IMR-90 (cell line): ENCODE measurements around the gene PRPS1.

Experiments
- BHLHE40 ChIP-seq: fragments of 150-350 bp; IDR thresholded peaks from 2 replicates; pipeline ENCODE4 v1.6.1; 2016; ENCODE audit warnings: mild to moderate bottlenecking, low read depth, low read length
- CEBPB ChIP-seq: IDR thresholded peaks from 2 replicates; pipeline ENCODE4 v1.6.1; 2012; ENCODE audit warnings: low read depth, low read length, improper control_type of control experiment
- CTCF ChIP-seq: conservative IDR thresholded peaks from 2 replicates; pipeline ENCODE4 v1.5.1; 2012; ENCODE audit warnings: mild to moderate bottlenecking, low read depth, low read length, improper control_type of control experiment
- ELK1 ChIP-seq: fragments of 150-350 bp; IDR thresholded peaks from 2 replicates; pipeline ENCODE4 v1.6.1; 2016; ENCODE audit warnings: low read depth, mild to moderate bottlenecking, low read length, moderate library complexity, borderline replicate concordance
- FOS ChIP-seq: fragments of 150-350 bp; IDR thresholded peaks from 2 replicates; pipeline ENCODE4 v1.6.1; 2016; ENCODE audit warnings: low read depth, low read length
- MAFK ChIP-seq: IDR thresholded peaks from 2 replicates; pipeline ENCODE4 v1.6.1; 2012; ENCODE audit warnings: low read depth, low read length, improper control_type of control experiment
- NFE2L2 ChIP-seq: fragments of 150-350 bp; IDR thresholded peaks from 2 replicates; pipeline ENCODE4 v1.6.1; 2016; ENCODE audit warnings: low read depth, mild to moderate bottlenecking, low read length
- POLR2A ChIP-seq: IDR thresholded peaks from 2 replicates; pipeline ENCODE4 v1.6.1; 2012; ENCODE audit warnings: mild to moderate bottlenecking, low read depth, low read length
- RAD21 ChIP-seq: IDR thresholded peaks from 2 replicates; pipeline ENCODE4 v1.6.1; 2012; ENCODE audit warnings: low read length, improper control_type of control experiment
- RFX5 ChIP-seq: IDR thresholded peaks from 2 replicates; pipeline ENCODE4 v1.8.0; 2012; ENCODE audit warnings: low read depth, mild to moderate bottlenecking, low read length, moderate library complexity
- SMC3 ChIP-seq: fragments of 150-350 bp; IDR thresholded peaks from 2 replicates; pipeline ENCODE4 v1.6.1; 2016; ENCODE audit warnings: low read depth, mild to moderate bottlenecking, antibody characterized with exemption, low read length, moderate library complexity

DNA sequence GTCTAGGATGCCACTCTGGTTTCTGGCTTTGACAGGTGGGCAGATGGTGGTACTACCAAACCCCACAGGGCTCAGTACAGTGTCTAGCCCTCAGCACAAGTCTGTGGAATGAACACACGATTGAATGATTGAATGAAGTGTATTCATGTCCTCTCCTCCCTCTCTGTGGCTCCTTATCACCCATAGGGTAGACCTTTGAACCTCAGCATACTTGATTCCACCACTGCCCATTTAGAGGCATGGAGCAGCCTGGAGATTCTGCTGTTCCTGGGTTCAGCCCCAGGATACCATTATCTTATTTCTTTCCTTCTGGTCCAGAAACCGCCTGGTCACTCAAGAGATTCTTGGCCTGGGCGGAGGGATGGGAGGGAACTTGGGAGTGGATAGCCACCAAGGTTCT is 53.9 kb downstream of the PRPS1 start:
- no peak for TF ChIP-seq POLR2A
- TF ChIP-seq ELK1 = no peak
- TF ChIP-seq CTCF = no peak
- no peak for TF ChIP-seq BHLHE40
- TF ChIP-seq NFE2L2 = no peak
- TF ChIP-seq MAFK = no peak
- TF ChIP-seq RAD21 = no peak
- TF ChIP-seq CEBPB = no peak
- TF ChIP-seq SMC3 = no peak
- no peak for TF ChIP-seq FOS
- no peak for TF ChIP-seq RFX5
